K562 (cell line): ENCODE results near the gene PRSS1. TPM values are rescaled to one million over a fixed set of nuclear protein-coding genes. Genes with fewer than 3 reads are reported as not detected.
A peak's percentile ranks its signal among the peaks of the same experiment; 100 is the strongest.
"Not testable (repeated sequence)": the region's sequence is repeated elsewhere in the genome, so short reads cannot be mapped to it uniquely, and the experiment has no call there.

ENCODE experiments used
- ATAC-seq: fragments of 200-7000 bp; cut with Tn5 transposase; 3 replicates; pipeline ENCODE4 v1.9.1; 2020; ENCODE audit warnings: moderate library complexity
- Bru-seq: library from RNA; stranded (reverse); fragments of 400-500 nt; gene quantifications from one replicate; lab custom pipeline; 2021; lab: Mats Ljungman, UMichigan
- BruChase-seq, 2 experiments: library from RNA; stranded (reverse); fragments of 400-500 nt; gene quantifications; one replicate each; lab custom pipeline; 2021; lab: Mats Ljungman, UMichigan
- BruUV-seq: library from RNA; stranded (reverse); fragments of 400-500 nt; replicated peaks from 2 replicates; lab custom pipeline; 2021; lab: Mats Ljungman, UMichigan
- CTCF ChIA-PET: fragments of 300-600 bp; formaldehyde crosslinking; extraction: SDS; loops from one replicate; lab custom pipeline; 2021; ENCODE audit warnings: low intra/inter-chr PET ratio; lab: Yijun Ruan, JAX
- POLR2A ChIA-PET: fragments of 300-600, 350-650 bp; sonication (Branson Sonifier 250); formaldehyde crosslinking; extraction: SDS; loops from one replicate; lab custom pipeline; 2021; ENCODE audit warnings: antibody characterized with exemption, inconsistent platforms; lab: Yijun Ruan, JAX
- DNase-seq, 4 experiments: peaks; one replicate each; pipeline versions ENCODE4 v3.0.0 to v3.0.0-alpha.2; 2011 to 2018; ENCODE audit warnings: low spot score in 3 of 4, mixed read lengths in 3 of 4; ENCODE audit errors: extremely low read depth in 1 of 4
- FAIRE-seq: peaks from 2 replicates; lab custom pipeline; 2011; peaks lifted over from hg19 to GRCh38; lab: Jason Lieb, UNC
- H2AFZ ChIP-seq: 2 replicates; pipeline ENCODE4 v1.6.0; 2011; ENCODE audit warnings: low read depth, low read length, control low read depth, inconsistent platforms
- H3K27ac ChIP-seq: fragments of 200-600 bp; 3 replicates; pipeline ENCODE4 v1.8.0; 2011; ENCODE audit warnings: low read depth, mild to moderate bottlenecking, control low read depth, inconsistent platforms, low read length, moderate library complexity, mixed read lengths; ENCODE audit errors: extremely low read depth
- H3K27me3 ChIP-seq, 2 experiments: fragments of 300-600 bp in 1 of 2; 2 replicates in 1 of 2; 3 replicates in 1 of 2; pipeline versions ENCODE4 v1.6.0 to v1.8.0; 2011; ENCODE audit warnings: inconsistent platforms in 2 of 2, low read length in 2 of 2, mild to moderate bottlenecking in 1 of 2, mixed read lengths in 1 of 2, moderate library complexity in 1 of 2; ENCODE audit not compliant: control insufficient read depth in 2 of 2, insufficient read depth in 2 of 2
- H3K36me3 ChIP-seq: fragments of 300-600 bp; 3 replicates; pipeline ENCODE4 v1.8.0; 2011; ENCODE audit warnings: mild to moderate bottlenecking, low read length, inconsistent platforms; ENCODE audit not compliant: control insufficient read depth, insufficient read depth
- H3K4me1 ChIP-seq, 2 experiments: fragments of 200-600 bp in 1 of 2; replicated peaks in 1 of 2; 2 replicates in 1 of 2; 3 replicates in 1 of 2; pipeline versions ENCODE4 v1.5.1 to v1.8.0; 2011; ENCODE audit warnings: inconsistent platforms in 2 of 2, low read length in 2 of 2, mild to moderate bottlenecking in 1 of 2, mixed read lengths in 1 of 2, moderate library complexity in 1 of 2; ENCODE audit not compliant: control insufficient read depth in 2 of 2, insufficient read depth in 2 of 2
- H3K4me2 ChIP-seq: 2 replicates; pipeline ENCODE4 v1.6.1; 2011; ENCODE audit warnings: low read length, control low read depth, inconsistent platforms, mixed read lengths; ENCODE audit not compliant: insufficient read depth
- H3K4me3 ChIP-seq: fragments of 200-600 bp; sonication (generic), shearing (Covaris generic); 2 replicates; pipeline ENCODE4 v1.5.1; 2016; ENCODE audit warnings: control low read depth, inconsistent platforms
- H3K79me2 ChIP-seq: fragments of 200-600 bp; 3 replicates; pipeline ENCODE4 v1.8.0; 2011; ENCODE audit warnings: low read length, inconsistent platforms; ENCODE audit not compliant: control insufficient read depth, insufficient read depth
- H3K9ac ChIP-seq, 2 experiments: 2 replicates each; pipeline versions ENCODE4 v1.6.0 to v1.6.1; 2011; ENCODE audit warnings: low read depth in 2 of 2, low read length in 2 of 2, control low read depth in 1 of 2, inconsistent platforms in 1 of 2, mild to moderate bottlenecking in 1 of 2, mixed read lengths in 1 of 2; ENCODE audit not compliant: insufficient read depth in 1 of 2
- H3K9me1 ChIP-seq: one replicate; pipeline ENCODE4 v1.6.0; 2011; ENCODE audit warnings: inconsistent platforms, mild to moderate bottlenecking, low read length, moderate library complexity; ENCODE audit not compliant: control insufficient read depth, insufficient read depth
- H3K9me3 ChIP-seq: replicated peaks from 2 replicates; pipeline ENCODE4 v1.5.1; 2011; ENCODE audit warnings: low read depth, low read length, inconsistent platforms; ENCODE audit not compliant: control insufficient read depth, insufficient read depth
- H4K20me1 ChIP-seq: replicated peaks from 2 replicates; pipeline ENCODE4 v1.6.1; 2011; ENCODE audit warnings: low read length, inconsistent platforms, mixed read lengths; ENCODE audit not compliant: control insufficient read depth, insufficient read depth
- CEBPG ChIP-seq, 3 experiments: fragments of 200-800 bp in 1 of 3; sonication (Bioruptor generic) in 1 of 3; sonication (generic) in 1 of 3; formaldehyde crosslinking in 1 of 3; IDR thresholded peaks in 2 of 3; conservative IDR thresholded peaks in 1 of 3; 2 replicates each; pipeline versions ENCODE4 v1.6.1 to v1.8.0; 2016 to 2022; ENCODE audit warnings: missing compliant biosample characterization in 2 of 3, missing genetic modification characterization in 2 of 3, mild to moderate bottlenecking in 1 of 3, missing genetic modification reagents in 1 of 3
- CHAMP1 ChIP-seq: fragments of 450-650 bp; IDR thresholded peaks from 2 replicates; pipeline ENCODE4 v1.6.1; 2016; ENCODE audit warnings: mild to moderate bottlenecking
- ZNF408 ChIP-seq: fragments of 250-450 bp; sonication (Bioruptor Pico); IDR thresholded peaks from 2 replicates; pipeline ENCODE4 v1.4.0; 2020; ENCODE audit warnings: low read depth, mild to moderate bottlenecking, moderate library complexity
- WGBS: fragments of 100-300 bp; shearing (Covaris generic); methylation state at CpG from one replicate; pipeline ENCODE4 v1.1.6; 2016; ENCODE audit warnings: low coverage, mixed read lengths; ENCODE audit not compliant: insufficient coverage; ENCODE audit errors: missing lambda C conversion rate; 5-methylcytosine and 5-hydroxymethylcytosine counted together
- in situ Hi-C: fragments of 300-500 bp; cut with MboI; formaldehyde crosslinking; loops from 4 replicates; pipeline ENCODE4 v1.15.0; 2018; ENCODE audit warnings: inconsistent platforms, mixed read lengths
- intact Hi-C: fragments of 100-400 bp; cut with micrococcal nuclease; formaldehyde crosslinking; loops from 2 replicates; pipeline ENCODE4 v1.14.2; 2022
- long read RNA-seq, 3 experiments: library from polyadenylated mRNA in 2 of 3; library from RNA in 1 of 3; unstranded in 2 of 3; stranded (forward) in 1 of 3; transcript quantifications; one replicate each; pipeline ENCODE4 v2.0.0, GENCODE V29; 2019 to 2022
- polyA minus RNA-seq, 3 experiments: library from RNA; depleted of rRNA, polyadenylated mRNA; stranded (reverse); fragments of >200 nt; gene quantifications; 2 replicates each; pipeline ENCODE4 v1.2.3, GENCODE V29; 2011
- polyA plus RNA-seq, 8 experiments: library from polyadenylated mRNA; depleted of rRNA in 4 of 8; stranded (reverse) in 5 of 8; unstranded in 3 of 8; fragments of >200 nt; fragmentation: Nextera tagmentation in 2 of 8; fragmentation: Illumina TruSeq in 1 of 8; extraction: Ambion mirVana in 2 of 8; extraction: Trizol in 1 of 8; gene quantifications; 2 replicates each; pipeline versions ENCODE4 v1.2.1 to v1.2.3, GENCODE V29; 2011 to 2014; ENCODE audit warnings: inconsistent platforms in 1 of 8, missing spikeins in 1 of 8
- total RNA-seq, 7 experiments: library from RNA; depleted of rRNA in 6 of 7; stranded (reverse); fragments of >200 nt in 6 of 7; fragmentation: Illumina TruSeq in 2 of 7; extraction: Trizol in 2 of 7; gene quantifications; 2 replicates each; pipeline versions ENCODE4 v1.2.1 to v1.2.3, GENCODE V29; 2011 to 2021; ENCODE audit warnings: low replicate concordance in 1 of 7

The PRSS1 gene
- not detected in 2 replicates for total RNA-seq (2011; cell fraction: chromatin; rRNA removed; ENCODE audit: low replicate concordance)
- not detected in 2 replicates for total RNA-seq (2011; cell fraction: nucleolus; rRNA removed)
- not detected in 2 replicates for total RNA-seq (2011; cell fraction: nucleoplasm; rRNA removed)
- total RNA-seq (2014; rRNA removed) (not detected in 2 replicates), total RNA-seq (2014; rRNA removed; fragmentation: Illumina TruSeq; extraction: Trizol) (not detected in 2 replicates), total RNA-seq (2015; rRNA removed; fragmentation: Illumina TruSeq; extraction: Trizol) (not detected in 2 replicates), total RNA-seq (2021) (6.6 and 8.8 TPM in 2 replicates), polyA plus RNA-seq (2011; rRNA removed) (not detected in 2 replicates), polyA plus RNA-seq (2014; fragmentation: Illumina TruSeq; extraction: Trizol) (not detected in 2 replicates), polyA plus RNA-seq (2014; fragmentation: Nextera tagmentation; extraction: Ambion mirVana) (under 1 TPM; 0.07 to 0.20 TPM), polyA plus RNA-seq (2014; rRNA removed) (not detected in 2 replicates), polyA minus RNA-seq (2011; rRNA and poly(A)+ RNA removed) (not detected in 2 replicates), Bru-seq, nascent RNA (percentile 15 among the genes with signal in this experiment), BruChase-seq, experiment 1, labeled RNA remaining after a 2-hour chase (not detected), BruChase-seq, experiment 2, labeled RNA remaining after a 6-hour chase (not detected)
- polyA plus RNA-seq (2011; cell fraction: cytosol; rRNA removed) = not detected in 2 replicates
- polyA plus RNA-seq (2011; cell fraction: nucleus; rRNA removed) = 0.27 TPM in 1 of 2 replicates, not detected in the other
- 0.86 TPM in 1 of 2 replicates, not detected in the other for polyA plus RNA-seq (2012)
- not detected in 2 replicates for polyA minus RNA-seq (2011; cell fraction: cytosol; rRNA and poly(A)+ RNA removed)
- polyA minus RNA-seq (2011; cell fraction: nucleus; rRNA and poly(A)+ RNA removed) = not detected in 2 replicates
- long read RNA-seq, experiment 1 = 0 reads
- long read RNA-seq, experiment 2 = 0 reads
- long read RNA-seq, experiment 3 = 0 reads

GRCh38 chr7:142749218-142749993, at the start of gene PRSS1:
Gene PRSS1 (plus strand): TSS chr7:142749472. CDS start chr7:142749485, 13 bp downstream.
- Histone ChIP-seq H3K4me3 (no peak within 1 kb of the TSS), H3K9me3 (no peaks in the 10 kb centered on the region), H4K20me1 (no peaks in the 10 kb centered on the region), H3K4me2 (no peak within 1 kb of the TSS), H3K4me1 (no peaks in the 10 kb centered on the region), H3K9ac (no peak within 1 kb of the TSS), H3K79me2 (no peaks in the 10 kb centered on the region), H2AFZ (no peak within 1 kb of the TSS), H3K27ac (no peak within 1 kb of the TSS), H3K9me1 (no peaks in the 10 kb centered on the region), H3K27me3 (peaks cover 3 to 31% of the 10 kb centered on the region in 2 experiments; a peak in 4 of 5 replicates), H3K36me3 (no peaks in the 10 kb centered on the region)
- CTCF ChIA-PET = no interaction called here
- intact Hi-C loops (no loop called here), in situ Hi-C loops (no loop called here)
- BruUV-seq = no TSS peak
- FAIRE-seq (no peak), DNase-seq (no peak), ATAC-seq (no peak)
- POLR2A ChIA-PET = interaction anchor here (0.7 to 1.2 kb wide), 2 partner anchors 16 to 29 kb away, joined by 3 read pairs; no protein-coding TSS in a partner anchor
- TF ChIP-seq CEBPG (CRISPR knock-in tag; IDR thresholded peaks at IDR 0.05) (no peak), CEBPG (tag; conservative IDR thresholded peaks at IDR 0.05 in 1 of 2, IDR thresholded peaks at IDR 0.05 in 1 of 2) (0 out of 4 replicates have a peak, but pooled peaks of 1 of the 2 experiments have one; percentile 10), CHAMP1 (no peak), ZNF408 (CRISPR knock-in tag) (no peak)
- WGBS = under 1% methylated on average over 11 of the region's 11 CpGs

GRCh38 chr7:142700935-142701334, 48.3 kb upstream of the PRSS1 start:
- BruUV-seq, H3K4me1 ChIP-seq, H3K9me3 ChIP-seq, H3K9ac ChIP-seq, CTCF ChIA-PET, H3K36me3 ChIP-seq, POLR2A ChIA-PET, H3K4me2 ChIP-seq, H3K27me3 ChIP-seq, ATAC-seq, DNase-seq, H3K4me3 ChIP-seq, H3K9me1 ChIP-seq, intact Hi-C loops, H3K79me2 ChIP-seq, FAIRE-seq, in situ Hi-C loops, H2AFZ ChIP-seq, H4K20me1 ChIP-seq, H3K27ac ChIP-seq: not testable (repeated sequence)
- WGBS = 5% methylated on average over 1 of the region's 1 CpG
